Measurements from ENCODE around the gene C20orf204. TPM values are rescaled to one million over a fixed set of nuclear protein-coding genes. Genes with fewer than 3 reads are reported as not detected.

Gene C20orf204
- total and polyA plus RNA-seq, 2 of the 8 experiments (the other 6 are each of a cell fraction or from before 2014, with no cell fraction given) = 0.39 to 0.52 TPM

DNA sequence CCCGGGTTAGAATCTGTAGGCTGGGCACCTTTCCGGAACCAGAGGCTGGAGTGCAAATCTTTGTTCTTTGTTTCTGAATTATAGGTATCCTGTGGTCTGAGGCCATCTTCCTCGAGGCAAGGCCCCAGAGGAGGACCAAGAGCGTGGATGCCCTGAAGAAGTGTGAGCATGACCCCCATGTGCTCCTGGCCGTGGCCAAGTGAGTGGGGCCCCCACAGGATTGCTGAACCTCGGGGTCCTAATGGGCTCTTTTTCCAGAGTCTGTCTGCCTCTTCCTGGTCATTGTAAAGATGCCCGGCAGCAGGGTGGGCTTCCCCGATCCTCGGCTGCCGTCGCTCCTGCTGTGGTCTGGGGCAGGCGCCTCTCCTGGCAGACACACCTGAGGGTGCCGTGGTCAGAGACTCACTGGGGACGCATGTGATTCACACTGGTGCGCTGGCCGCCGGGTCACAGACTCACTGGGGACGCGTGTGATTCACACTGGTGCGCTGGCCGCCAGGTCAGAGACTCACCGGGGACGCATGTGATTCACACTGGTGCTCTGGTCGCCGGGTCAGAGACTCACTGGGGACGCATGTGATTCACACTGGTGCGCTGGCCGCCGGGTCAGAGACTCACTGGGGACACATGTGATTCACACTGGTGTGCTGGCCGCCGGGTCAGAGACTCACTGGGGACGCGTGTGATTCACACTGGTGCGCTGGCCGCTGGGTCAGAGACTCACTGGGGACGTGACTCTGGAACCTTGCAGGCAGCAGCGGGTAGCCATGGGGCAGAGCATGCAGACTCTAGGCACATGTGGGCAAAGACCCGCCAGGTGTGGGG is 6.5 kb upstream of the C20orf204 start (continued):
- TF ChIP-seq BACH1 (IDR thresholded peaks at IDR 0.05; ENCODE audit: low read length) = no peak
- TF ChIP-seq EGR1 (IDR thresholded peaks at IDR 0.05; ENCODE audit: borderline replicate concordance, low read depth, low read length) = no peak
- no peak for TF ChIP-seq SAP30 (IDR thresholded peaks at IDR 0.05; ENCODE audit: insufficient read depth, insufficient replicate concordance, low read length)
- TF ChIP-seq SP2 (IDR thresholded peaks at IDR 0.05; ENCODE audit: low read length) = no peak
